HT-29 (cell line): ENCODE measurements around the gene ZNF747. TPM values are rescaled to one million over a fixed set of nuclear protein-coding genes. Genes with fewer than 3 reads are reported as not detected.

ENCODE experiments used
- DNase-seq: peaks from one replicate; pipeline ENCODE4 v3.0.0-alpha.2; 2015; ENCODE audit warnings: low spot score
- total RNA-seq: library from RNA; depleted of rRNA; stranded (reverse); fragments of >200 nt; shearing (Covaris generic); gene quantifications from 2 replicates; pipeline ENCODE4 v1.2.3, GENCODE V29; 2014

ZNF747 gene
- total RNA-seq, 1 experiment from 2014 or later: 8.8 TPM

DNA sequence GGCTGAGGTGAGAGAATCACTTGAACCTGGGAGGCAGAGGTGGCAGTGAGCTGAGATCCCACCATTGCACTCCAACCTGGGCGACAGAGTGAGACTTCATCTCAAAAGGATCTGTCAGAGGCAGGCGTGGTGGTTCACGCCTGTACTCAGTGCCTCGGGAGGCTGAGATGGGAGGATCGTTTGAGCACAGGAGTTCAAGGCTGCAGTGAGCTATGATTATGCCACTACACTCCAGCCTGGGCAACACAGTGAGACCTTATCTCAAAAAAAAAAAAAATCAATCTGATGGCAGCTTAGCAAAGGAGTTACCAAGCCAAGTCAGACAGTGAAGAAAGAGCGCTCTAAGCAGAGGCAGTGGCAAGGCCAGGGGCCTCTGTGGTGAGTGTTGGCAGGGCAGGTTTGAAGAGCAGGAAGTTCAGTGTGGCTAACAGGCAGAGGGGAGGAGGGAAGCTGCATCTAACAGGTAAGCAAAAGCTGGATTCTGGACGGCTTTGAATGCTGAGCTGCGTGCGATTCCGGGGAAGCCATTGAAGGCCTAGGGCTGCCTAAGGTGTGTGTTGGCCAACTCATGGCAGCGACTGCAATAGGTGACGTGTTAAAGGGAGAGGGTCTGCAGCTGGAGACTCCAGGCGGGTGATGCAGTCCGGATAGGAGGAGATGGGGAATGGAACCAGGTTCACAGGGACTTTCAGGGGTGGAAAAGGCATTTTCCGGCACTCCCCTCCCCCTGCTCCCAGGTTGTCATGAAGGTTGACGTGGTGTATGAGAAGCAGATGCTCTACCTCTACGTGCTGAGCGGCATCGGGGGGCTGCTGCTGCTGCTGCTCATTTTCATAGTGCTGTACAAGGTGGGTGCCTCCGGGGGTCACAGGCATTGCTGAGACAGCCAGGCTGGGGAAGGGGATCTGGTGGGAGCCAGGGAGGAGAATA, 15.3 kb downstream of the ZNF747 start:
- no peak for DNase-seq

GRCh38 chr16:30518552-30518951, 16.1 kb downstream of the ZNF747 start:
- no peak for DNase-seq

- DNase-seq: no peak
These were observed 19.4 kb downstream of the ZNF747 start for GRCh38 chr16:30515275-30515674.

DNA sequence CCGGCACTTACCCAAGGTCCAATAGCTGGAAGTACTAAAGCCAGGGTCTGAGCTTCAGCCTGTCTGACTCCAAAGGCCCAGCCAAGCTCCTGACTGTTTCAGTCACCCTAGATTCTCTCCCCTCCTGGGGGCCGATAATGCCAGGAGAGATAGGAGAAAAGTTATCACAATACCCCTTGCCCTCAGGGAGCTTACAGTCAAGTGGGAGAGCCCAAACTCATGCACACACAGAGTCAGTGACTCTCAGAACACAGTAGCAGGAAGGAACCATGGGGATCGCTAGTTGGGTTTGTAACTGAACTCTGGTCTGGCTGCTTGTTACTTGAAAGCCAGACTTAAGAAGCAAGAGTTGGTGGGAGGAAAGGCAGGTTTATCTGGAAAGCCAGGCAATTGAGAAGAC, 23.1 kb downstream of the ZNF747 start:
- DNase-seq: no peak

DNA sequence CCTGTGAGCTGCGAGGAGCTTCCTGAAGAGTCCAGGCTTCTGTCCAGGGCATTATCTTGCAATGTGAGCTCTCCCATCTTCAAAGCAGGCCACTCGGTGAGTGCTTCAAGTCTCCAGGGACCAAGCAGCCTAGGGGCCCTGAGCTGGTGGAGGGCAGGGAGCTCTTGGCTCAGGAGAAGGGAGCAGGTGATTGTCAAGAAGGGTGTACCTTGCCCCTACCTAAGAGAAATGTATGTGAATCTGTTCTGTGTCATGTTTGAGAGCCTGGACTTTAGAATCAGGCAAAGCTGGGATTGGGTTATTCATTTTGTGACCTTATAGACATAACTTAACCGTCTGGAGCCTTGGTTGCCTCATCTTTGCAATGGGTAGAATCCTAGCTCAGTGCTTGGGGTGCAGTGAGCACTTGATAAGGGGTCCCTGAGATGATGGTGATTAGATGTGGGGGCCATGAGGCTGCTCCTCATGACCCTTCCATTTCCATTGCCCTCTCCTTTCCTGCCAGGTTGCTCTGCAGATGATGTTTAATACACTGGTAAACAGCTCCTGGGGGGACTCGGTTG, 24.2 kb downstream of the ZNF747 start:
- DNase-seq: no peak

- DNase-seq: no peak
These were observed 25.4 kb downstream of the ZNF747 start for GRCh38 chr16:30509081-30509765.

GRCh38 chr16:30503403-30504296, 31.0 kb downstream of the ZNF747 start:
- DNase-seq: no peak

- no peak for DNase-seq
These were observed 35.4 kb downstream of the ZNF747 start for GRCh38 chr16:30499284-30499683.

- DNase-seq: no peak
These were observed 39.9 kb downstream of the ZNF747 start for GRCh38 chr16:30494709-30495108.

- DNase-seq: no peak
These were observed 40.6 kb downstream of the ZNF747 start for GRCh38 chr16:30493941-30494488.

DNA sequence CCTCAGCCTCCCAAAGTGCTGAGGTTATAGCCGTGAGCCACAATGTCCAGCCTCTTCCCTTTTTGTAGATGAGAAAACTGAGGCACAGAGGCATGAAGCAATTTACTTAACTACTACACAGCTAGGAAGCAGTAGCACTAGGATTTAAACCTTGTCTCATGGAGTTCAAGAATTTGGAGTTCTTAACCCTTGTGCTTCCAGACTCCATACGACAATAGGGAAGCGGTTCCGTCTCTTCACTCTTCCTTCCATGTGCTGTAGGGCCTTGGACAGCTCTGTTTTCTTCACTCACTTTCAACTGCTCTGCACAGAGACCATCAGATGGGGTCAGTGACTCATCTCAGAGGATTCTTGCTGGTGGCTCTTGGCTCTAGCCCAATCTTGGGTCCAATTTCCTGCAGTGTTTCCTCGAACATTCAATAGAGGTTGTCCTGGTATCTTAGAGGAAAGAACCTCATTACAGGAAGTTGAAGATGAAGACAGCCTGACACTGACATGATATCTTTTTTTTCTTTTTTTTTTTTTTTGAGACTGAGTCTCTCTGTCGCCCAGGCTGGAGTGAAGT, 42.8 kb downstream of the ZNF747 start:
- DNase-seq: peak; percentile 86

- no peak for DNase-seq
These were observed 43.4 kb downstream of the ZNF747 start for GRCh38 chr16:30491229-30491628.

DNA sequence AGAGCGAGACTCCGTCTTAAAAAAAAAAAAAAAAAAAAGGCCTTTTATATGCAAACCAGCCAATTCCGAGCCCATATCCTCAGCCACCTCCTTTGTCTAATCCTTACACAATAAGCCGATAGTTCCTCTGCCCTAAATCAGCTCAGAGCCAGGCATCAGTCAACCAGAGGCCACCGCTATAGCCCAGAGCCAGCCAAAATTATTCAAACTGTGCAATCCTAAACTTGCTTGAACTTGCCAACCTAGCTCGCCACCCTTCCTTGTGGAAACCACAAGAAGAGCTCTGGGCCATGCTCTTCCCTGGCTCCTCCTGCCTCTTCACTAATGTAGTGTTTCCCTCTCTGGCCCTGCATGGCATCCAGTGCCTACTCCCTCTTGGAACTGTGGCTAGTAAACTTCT, 44.4 kb downstream of the ZNF747 start:
- DNase-seq: no peak

DNA sequence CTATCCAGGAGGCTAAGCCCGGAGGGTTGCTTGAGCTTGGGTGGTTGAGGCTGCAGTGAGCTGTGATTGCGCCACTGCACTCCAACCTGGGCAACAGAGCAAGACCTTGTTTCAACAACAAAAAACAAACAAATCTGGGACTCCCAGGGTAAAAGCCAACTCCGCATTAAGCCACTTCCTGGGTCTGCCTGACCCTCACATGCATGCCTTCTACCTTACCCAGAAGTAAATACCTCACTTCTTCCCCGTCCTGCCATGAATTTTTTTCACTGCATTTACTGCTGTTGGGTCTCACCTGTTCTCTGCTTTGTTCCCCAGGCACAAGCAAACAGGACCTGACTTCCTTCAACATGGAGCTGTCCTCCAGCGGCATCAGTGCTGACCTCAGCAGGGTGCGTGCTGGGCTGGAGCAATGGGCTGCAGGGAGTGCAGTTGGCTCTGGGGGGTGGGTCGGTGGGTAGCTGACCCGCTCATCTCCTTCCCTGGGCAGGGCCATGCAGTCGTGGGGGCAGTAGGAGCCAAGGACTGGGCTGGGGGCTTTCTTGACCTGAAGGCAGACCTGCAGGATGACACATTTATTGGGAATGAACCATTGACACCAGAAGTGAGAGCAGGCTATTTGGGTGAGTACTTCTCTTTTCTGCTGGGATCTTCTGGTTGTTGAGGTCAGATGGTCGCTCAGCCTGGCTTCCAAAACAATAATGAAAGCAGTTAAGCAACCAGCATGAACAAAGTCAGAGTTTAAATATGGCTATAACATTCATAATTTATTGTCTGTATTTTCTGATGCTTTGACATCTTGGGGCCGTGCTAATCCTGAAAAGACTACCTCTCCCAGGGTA, 45.7 kb downstream of the ZNF747 start:
- no peak for DNase-seq

DNA sequence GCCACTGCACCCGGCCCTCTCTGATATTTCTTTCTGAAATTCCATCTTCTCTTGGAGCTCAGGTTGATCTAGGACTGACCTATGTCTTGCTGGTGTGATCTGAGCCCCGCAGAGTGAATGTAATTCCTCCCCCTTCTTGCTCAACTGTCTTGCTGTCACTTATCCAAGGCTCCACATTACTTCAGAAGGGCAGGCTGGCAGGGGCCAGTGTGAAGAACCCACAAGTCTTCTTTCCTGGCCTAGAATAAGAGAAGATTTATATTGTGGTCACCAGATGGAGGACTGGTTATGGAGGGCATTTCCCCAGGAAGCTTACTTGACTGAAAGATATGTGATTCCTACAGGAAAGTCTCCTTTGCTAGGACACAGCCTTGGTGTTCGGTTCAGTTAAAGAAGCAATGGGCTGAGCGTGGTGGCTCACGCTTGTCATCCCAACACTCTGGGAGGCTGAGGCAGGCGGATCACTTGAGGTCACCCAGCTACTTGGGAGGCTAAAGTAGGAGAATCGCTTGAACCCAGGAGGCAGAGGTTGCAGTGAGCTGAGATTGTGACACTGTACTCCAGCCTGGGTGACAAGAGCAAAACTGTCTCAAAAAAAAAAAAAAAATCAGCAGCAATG, 48.7 kb downstream of the ZNF747 start:
- DNase-seq: no peak

DNA sequence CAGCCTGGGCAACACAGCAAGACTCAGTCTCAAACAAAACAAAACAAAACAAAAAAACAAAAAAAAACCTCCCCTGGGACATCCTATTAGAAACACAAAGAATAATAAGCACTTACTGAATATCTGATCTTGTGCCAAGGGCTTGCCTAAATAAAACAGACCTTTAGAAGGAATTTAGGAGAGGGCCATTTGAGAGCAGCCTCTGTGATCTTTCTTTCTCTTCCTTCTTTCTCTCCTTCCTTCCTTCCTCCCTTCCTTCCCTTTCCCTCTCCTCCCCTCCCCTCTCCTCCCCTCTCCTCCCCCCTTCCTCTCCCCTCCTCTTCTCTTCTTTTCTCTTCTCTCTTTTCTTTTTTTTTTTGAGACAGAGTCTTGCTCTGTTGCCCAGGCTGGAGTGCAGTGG, 49.8 kb downstream of the ZNF747 start:
- DNase-seq: no peak

DNA sequence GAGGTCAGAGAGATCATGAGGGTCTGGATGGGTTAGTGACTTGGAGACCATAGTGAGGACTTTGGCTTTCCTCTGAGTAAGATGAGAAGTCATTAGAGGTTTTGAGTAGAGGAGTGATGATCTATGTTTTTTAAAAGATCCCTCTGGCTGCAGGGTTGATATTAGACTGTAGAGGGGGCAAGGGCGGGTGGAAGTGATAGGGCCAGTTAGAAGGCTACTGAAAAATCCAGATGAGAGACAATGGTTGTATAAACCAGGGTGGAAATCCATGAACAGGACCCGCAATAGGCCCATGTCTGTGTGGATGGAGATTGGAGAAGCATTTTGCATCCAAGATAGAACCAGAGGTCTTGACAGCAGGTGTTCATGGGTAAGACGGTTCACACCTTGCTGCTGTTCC, 52.3 kb downstream of the ZNF747 start:
- peak; percentile 28 for DNase-seq

- DNase-seq: no peak
These were observed 53.3 kb downstream of the ZNF747 start for GRCh38 chr16:30481381-30481780.
